HG03039 (cell line): ENCODE results near the gene SLC39A8.
"Not testable (repeated sequence)": the region's sequence is repeated elsewhere in the genome, so short reads cannot be mapped to it uniquely, and the experiment has no call there.

Experiments
- ATAC-seq: cut with Tn5 transposase; IDR thresholded peaks from one replicate; pipeline ENCODE4 v1.9.1; 2021; ENCODE audit warnings: mild to moderate bottlenecking, moderate library complexity; ENCODE audit not compliant: unreplicated experiment

The SLC39A8 gene

GRCh38 chr4:102244878-102245535 lies 100.3 kb downstream of the SLC39A8 start:
- ATAC-seq, result no peak

GRCh38 chr4:102243296-102243695 lies 102.0 kb downstream of the SLC39A8 start:
- ATAC-seq, result not testable (repeated sequence)

GRCh38 chr4:102234243-102234838 lies 110.9 kb downstream of the SLC39A8 start:
- no peak for ATAC-seq

- ATAC-seq, result no peak
Observed at GRCh38 chr4:102230194-102230593, 115.1 kb downstream of the SLC39A8 start.

- ATAC-seq, result no peak
Observed at GRCh38 chr4:102227388-102227787, 117.9 kb downstream of the SLC39A8 start.

- ATAC-seq, result no peak
Observed at GRCh38 chr4:102223461-102223860, 121.8 kb downstream of the SLC39A8 start.

GRCh38 chr4:102222838-102223409 lies 122.4 kb downstream of the SLC39A8 start:
- no peak for ATAC-seq

DNA sequence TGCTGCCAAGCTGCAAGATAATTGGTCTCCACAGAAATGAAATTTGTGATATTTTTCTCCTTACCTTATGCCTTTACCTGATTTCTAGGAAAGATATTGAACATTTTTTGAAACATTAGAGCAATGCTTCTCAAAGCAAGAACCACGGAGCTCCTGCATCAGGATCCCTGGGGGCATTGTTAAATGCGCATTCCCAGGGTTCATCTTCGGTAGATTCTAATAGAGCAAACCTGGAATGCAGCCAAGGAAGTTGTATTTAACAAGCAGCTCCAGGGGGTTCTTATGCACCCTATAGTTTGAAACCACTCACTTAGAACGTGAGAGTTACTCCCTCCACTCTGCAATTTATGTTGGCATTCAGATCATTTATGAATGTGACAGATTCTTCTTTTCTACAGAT lies 126.2 kb downstream of the SLC39A8 start:
- ATAC-seq, result no peak

GRCh38 chr4:102218656-102219055 lies 126.6 kb downstream of the SLC39A8 start:
- no peak for ATAC-seq

- ATAC-seq, result no peak
Observed at GRCh38 chr4:102217775-102218355, 127.4 kb downstream of the SLC39A8 start.

DNA sequence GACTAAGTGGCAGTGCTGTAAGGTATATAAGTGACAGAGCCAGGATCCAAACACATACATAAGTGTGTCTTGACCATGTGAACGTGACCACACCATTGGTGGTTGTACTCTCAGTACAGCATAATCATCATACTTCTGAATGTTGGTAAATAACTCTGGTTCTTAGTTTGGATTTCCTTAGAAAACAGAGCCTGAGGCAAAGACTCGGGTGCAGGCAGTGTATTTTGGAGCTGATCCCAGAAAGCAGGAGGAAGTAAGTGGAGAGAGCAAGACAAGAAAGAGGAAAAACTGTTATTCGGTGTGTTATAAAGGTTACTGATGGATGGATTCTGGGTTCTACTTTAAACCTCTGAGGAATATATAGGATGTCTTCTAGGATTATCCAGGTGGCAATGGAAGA lies 127.9 kb downstream of the SLC39A8 start:
- no peak for ATAC-seq

DNA sequence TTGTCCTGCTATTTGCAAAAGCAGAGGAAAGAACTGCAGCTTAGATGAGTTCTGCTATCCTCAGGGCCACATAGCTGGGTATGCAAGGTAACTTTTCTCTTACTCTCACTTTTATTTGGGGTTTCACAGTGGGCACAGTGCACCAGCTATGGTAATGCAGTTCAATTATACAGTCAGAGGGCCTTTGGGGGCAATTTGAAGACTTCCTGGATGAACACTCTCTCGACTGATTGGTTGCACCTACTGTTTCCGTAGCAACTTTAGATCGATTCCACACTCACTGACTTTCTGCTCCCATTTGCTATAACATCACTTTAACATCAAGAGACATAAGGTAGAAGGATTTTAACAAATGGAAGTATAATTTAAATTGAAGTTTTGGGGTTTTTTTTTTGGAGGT lies 128.6 kb downstream of the SLC39A8 start:
- ATAC-seq, result no peak

- ATAC-seq, result no peak
Observed at GRCh38 chr4:102213031-102213430, 132.3 kb downstream of the SLC39A8 start.
